ENCODE results near the gene NECTIN4. TPM values are rescaled to one million over a fixed set of nuclear protein-coding genes. Genes with fewer than 3 reads are reported as not detected.

NECTIN4 gene
- total and polyA plus RNA-seq, 2 experiments from 2014 or later, result 0.16 TPM; not detected in 1

DNA sequence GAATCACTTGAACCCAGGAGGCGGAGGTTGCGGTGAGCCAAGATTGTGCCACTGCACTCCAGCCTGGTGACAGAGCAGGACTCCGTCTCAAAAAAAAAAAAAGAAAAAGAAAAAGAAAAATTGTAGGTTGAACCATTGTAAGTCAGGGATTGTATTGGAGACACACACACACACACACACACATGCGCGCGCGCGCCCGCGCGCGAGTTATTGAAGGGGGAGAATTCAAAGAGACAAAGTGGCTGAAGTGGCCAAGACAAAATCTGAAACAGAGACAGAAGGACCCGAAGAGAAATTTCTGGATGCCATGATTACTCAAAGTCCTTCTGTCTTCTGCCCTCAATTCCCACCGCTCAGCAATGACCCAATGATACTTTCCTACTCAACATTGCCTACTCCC is 5.1 kb upstream of the NECTIN4 start (continued):
- no peak for TF ChIP-seq EZH2phosphoT487 (IDR thresholded peaks at IDR 0.05; ENCODE audit: unreplicated experiment)
- TF ChIP-seq, protein P1, sequence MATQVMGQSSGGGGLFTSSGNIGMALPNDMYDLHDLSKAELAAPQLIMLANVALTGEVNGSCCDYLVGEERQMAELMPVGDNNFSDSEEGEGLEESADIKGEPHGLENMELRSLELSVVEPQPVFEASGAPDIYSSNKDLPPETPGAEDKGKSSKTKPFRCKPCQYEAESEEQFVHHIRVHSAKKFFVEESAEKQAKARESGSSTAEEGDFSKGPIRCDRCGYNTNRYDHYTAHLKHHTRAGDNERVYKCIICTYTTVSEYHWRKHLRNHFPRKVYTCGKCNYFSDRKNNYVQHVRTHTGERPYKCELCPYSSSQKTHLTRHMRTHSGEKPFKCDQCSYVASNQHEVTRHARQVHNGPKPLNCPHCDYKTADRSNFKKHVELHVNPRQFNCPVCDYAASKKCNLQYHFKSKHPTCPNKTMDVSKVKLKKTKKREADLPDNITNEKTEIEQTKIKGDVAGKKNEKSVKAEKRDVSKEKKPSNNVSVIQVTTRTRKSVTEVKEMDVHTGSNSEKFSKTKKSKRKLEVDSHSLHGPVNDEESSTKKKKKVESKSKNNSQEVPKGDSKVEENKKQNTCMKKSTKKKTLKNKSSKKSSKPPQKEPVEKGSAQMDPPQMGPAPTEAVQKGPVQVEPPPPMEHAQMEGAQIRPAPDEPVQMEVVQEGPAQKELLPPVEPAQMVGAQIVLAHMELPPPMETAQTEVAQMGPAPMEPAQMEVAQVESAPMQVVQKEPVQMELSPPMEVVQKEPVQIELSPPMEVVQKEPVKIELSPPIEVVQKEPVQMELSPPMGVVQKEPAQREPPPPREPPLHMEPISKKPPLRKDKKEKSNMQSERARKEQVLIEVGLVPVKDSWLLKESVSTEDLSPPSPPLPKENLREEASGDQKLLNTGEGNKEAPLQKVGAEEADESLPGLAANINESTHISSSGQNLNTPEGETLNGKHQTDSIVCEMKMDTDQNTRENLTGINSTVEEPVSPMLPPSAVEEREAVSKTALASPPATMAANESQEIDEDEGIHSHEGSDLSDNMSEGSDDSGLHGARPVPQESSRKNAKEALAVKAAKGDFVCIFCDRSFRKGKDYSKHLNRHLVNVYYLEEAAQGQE (IDR thresholded peaks at IDR 0.05; ENCODE audit: unreplicated experiment), result no peak

DNA sequence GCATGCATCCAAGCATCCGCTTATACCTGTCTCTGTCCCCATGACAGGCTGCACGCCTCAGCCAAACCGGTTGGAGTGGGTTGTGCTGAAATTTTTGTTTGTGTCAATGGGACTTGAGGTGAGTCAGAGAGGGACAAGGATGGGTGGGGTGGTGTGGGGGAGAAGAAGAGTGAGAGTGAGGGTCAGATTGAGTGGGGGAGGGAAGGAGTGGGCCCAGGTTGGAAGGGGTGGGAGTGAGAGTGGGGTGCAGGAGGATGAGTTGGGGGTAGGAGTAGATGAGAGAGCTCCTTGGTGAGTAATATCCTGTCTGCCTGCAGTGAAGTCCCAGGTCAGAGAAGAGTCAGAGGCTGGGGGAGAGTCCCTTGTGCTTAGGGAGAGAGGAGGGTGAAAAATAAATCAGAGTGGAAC is 3.3 kb upstream of the NECTIN4 start:
- Histone ChIP-seq H3K27me3 (ENCODE audit: insufficient read depth) (no peaks in the 10 kb centered on the region), H4K20me1 (replicated peaks; ENCODE audit: insufficient read depth) (no peaks in the 10 kb centered on the region), H2AFZ (no peak overlapping the region), H3K4me3 (no peak overlapping the region), H3K79me2 (replicated peaks; ENCODE audit: insufficient read depth) (no peaks in the 10 kb centered on the region), H3K4me1 (ENCODE audit: insufficient read depth) (no peaks in the 10 kb centered on the region; the same call in 1 of the 2 replicates), H3K27ac (ENCODE audit: low read depth) (no peak overlapping the region), H3K4me2 (no peak overlapping the region), H3F3A (replicated peaks; ENCODE audit: low read depth) (no peaks in the 10 kb centered on the region), H3K9me2 (ENCODE audit: insufficient read depth) (no peaks in the 10 kb centered on the region), H3K36me3 (ENCODE audit: insufficient read depth) (no peaks in the 10 kb centered on the region)
- peaks cover 11% of the 10 kb centered on the region for H3K4me1 Mint-ChIP-seq
- ATAC-seq (no peak), DNase-seq (ENCODE audit: low spot score) (no peak)
- no peak overlapping the region for H3K4me3 Mint-ChIP-seq
- H3K36me3 Mint-ChIP-seq (ENCODE audit: low read depth), result no peaks in the 10 kb centered on the region
- H3K27ac Mint-ChIP-seq, result no peak overlapping the region
- peaks cover 2% of the 10 kb centered on the region; the same call in 1 of the 3 replicates for H3K9me3 Mint-ChIP-seq
- peaks cover 7% of the 10 kb centered on the region for H3K27me3 Mint-ChIP-seq (ENCODE audit: insufficient read depth, low read depth, poor library complexity)
- TF ChIP-seq EZH2 (IDR thresholded peaks at IDR 0.05; ENCODE audit: low read depth, unreplicated experiment) (no peak), CREB1 (CRISPR knock-in tag; IDR thresholded peaks at IDR 0.05; ENCODE audit: low read depth) (no peak), EZH2phosphoT487 (IDR thresholded peaks at IDR 0.05; ENCODE audit: unreplicated experiment) (no peak), ZNF114 (CRISPR knock-in tag; IDR thresholded peaks at IDR 0.05) (no peak), POLR2AphosphoS5 (IDR thresholded peaks at IDR 0.05; ENCODE audit: low read depth) (no peak), NANOG (IDR thresholded peaks at IDR 0.05; ENCODE audit: borderline replicate concordance) (no peak)
- TF ChIP-seq, protein P2, sequence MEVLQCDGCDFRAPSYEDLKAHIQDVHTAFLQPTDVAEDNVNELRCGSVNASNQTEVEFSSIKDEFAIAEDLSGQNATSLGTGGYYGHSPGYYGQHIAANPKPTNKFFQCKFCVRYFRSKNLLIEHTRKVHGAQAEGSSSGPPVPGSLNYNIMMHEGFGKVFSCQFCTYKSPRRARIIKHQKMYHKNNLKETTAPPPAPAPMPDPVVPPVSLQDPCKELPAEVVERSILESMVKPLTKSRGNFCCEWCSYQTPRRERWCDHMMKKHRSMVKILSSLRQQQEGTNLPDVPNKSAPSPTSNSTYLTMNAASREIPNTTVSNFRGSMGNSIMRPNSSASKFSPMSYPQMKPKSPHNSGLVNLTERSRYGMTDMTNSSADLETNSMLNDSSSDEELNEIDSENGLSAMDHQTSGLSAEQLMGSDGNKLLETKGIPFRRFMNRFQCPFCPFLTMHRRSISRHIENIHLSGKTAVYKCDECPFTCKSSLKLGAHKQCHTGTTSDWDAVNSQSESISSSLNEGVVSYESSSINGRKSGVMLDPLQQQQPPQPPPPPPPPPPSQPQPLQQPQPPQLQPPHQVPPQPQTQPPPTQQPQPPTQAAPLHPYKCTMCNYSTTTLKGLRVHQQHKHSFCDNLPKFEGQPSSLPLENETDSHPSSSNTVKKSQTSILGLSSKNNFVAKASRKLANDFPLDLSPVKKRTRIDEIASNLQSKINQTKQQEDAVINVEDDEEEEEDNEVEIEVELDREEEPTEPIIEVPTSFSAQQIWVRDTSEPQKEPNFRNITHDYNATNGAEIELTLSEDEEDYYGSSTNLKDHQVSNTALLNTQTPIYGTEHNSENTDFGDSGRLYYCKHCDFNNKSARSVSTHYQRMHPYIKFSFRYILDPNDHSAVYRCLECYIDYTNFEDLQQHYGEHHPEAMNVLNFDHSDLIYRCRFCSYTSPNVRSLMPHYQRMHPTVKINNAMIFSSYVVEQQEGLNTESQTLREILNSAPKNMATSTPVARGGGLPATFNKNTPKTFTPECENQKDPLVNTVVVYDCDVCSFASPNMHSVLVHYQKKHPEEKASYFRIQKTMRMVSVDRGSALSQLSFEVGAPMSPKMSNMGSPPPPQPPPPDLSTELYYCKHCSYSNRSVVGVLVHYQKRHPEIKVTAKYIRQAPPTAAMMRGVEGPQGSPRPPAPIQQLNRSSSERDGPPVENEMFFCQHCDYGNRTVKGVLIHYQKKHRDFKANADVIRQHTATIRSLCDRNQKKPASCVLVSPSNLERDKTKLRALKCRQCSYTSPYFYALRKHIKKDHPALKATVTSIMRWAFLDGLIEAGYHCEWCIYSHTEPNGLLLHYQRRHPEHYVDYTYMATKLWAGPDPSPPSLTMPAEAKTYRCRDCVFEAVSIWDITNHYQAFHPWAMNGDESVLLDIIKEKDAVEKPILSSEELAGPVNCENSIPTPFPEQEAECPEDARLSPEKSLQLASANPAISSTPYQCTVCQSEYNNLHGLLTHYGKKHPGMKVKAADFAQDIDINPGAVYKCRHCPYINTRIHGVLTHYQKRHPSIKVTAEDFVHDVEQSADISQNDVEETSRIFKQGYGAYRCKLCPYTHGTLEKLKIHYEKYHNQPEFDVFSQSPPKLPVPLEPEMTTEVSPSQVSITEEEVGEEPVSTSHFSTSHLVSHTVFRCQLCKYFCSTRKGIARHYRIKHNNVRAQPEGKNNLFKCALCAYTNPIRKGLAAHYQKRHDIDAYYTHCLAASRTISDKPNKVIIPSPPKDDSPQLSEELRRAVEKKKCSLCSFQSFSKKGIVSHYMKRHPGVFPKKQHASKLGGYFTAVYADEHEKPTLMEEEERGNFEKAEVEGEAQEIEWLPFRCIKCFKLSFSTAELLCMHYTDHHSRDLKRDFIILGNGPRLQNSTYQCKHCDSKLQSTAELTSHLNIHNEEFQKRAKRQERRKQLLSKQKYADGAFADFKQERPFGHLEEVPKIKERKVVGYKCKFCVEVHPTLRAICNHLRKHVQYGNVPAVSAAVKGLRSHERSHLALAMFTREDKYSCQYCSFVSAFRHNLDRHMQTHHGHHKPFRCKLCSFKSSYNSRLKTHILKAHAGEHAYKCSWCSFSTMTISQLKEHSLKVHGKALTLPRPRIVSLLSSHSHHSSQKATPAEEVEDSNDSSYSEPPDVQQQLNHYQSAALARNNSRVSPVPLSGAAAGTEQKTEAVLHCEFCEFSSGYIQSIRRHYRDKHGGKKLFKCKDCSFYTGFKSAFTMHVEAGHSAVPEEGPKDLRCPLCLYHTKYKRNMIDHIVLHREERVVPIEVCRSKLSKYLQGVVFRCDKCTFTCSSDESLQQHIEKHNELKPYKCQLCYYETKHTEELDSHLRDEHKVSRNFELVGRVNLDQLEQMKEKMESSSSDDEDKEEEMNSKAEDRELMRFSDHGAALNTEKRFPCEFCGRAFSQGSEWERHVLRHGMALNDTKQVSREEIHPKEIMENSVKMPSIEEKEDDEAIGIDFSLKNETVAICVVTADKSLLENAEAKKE (CRISPR knock-in tag; IDR thresholded peaks at IDR 0.05), result no peak
- TF ChIP-seq, protein P3, sequence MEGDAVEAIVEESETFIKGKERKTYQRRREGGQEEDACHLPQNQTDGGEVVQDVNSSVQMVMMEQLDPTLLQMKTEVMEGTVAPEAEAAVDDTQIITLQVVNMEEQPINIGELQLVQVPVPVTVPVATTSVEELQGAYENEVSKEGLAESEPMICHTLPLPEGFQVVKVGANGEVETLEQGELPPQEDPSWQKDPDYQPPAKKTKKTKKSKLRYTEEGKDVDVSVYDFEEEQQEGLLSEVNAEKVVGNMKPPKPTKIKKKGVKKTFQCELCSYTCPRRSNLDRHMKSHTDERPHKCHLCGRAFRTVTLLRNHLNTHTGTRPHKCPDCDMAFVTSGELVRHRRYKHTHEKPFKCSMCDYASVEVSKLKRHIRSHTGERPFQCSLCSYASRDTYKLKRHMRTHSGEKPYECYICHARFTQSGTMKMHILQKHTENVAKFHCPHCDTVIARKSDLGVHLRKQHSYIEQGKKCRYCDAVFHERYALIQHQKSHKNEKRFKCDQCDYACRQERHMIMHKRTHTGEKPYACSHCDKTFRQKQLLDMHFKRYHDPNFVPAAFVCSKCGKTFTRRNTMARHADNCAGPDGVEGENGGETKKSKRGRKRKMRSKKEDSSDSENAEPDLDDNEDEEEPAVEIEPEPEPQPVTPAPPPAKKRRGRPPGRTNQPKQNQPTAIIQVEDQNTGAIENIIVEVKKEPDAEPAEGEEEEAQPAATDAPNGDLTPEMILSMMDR (conservative IDR thresholded peaks at IDR 0.05; ENCODE audit: low read depth in 2 of 2), result no peak
- TF ChIP-seq, protein P1 (IDR thresholded peaks at IDR 0.05; ENCODE audit: unreplicated experiment), result no peak

All from GM23338 (cell line).